Osteocyte (in vitro differentiated cells): ENCODE data around the gene TNFAIP8L3. TPM values are rescaled to one million over a fixed set of nuclear protein-coding genes. Genes with fewer than 3 reads are reported as not detected.

Experiments used
- DNase-seq: peaks from one replicate; pipeline ENCODE4 v3.0.0; 2021; ENCODE audit warnings: mixed read lengths; ENCODE audit not compliant: unreplicated experiment; ENCODE audit errors: extremely low spot score
- H3K27ac Mint-ChIP-seq: one replicate; pipeline ENCODE4 v1.8.0; 2021; ENCODE audit warnings: mild to moderate bottlenecking, mixed read lengths; ENCODE audit not compliant: unreplicated experiment
- H3K27me3 Mint-ChIP-seq: one replicate; pipeline ENCODE4 v1.8.0; 2021; ENCODE audit warnings: mixed read lengths; ENCODE audit not compliant: unreplicated experiment
- H3K36me3 Mint-ChIP-seq: one replicate; pipeline ENCODE4 v1.8.0; 2021; ENCODE audit warnings: mixed read lengths; ENCODE audit not compliant: unreplicated experiment
- H3K4me1 Mint-ChIP-seq: one replicate; pipeline ENCODE4 v1.8.0; 2021; ENCODE audit warnings: mixed read lengths; ENCODE audit not compliant: unreplicated experiment
- H3K4me3 Mint-ChIP-seq: one replicate; pipeline ENCODE4 v1.8.0; 2021; ENCODE audit warnings: mild to moderate bottlenecking, moderate library complexity, mixed read lengths; ENCODE audit not compliant: unreplicated experiment
- H3K9me3 Mint-ChIP-seq: one replicate; pipeline ENCODE4 v1.8.0; 2021; ENCODE audit warnings: mixed read lengths; ENCODE audit not compliant: unreplicated experiment
- CTCF ChIP-seq: fragments of 200-600 bp; sonication (generic); IDR thresholded peaks from 2 replicates; pipeline ENCODE4 v1.5.0; 2021; ENCODE audit warnings: antibody characterized with exemption, mild to moderate bottlenecking, moderate library complexity
- total RNA-seq: library from RNA; stranded (reverse); gene quantifications from 2 replicates; pipeline ENCODE4 v1.2.1, GENCODE V29; 2021

The TNFAIP8L3 gene
- total RNA-seq, 1 donor from 2014 or later = 0.35 TPM

- no peak overlapping the region for H3K27ac Mint-ChIP-seq
- H3K27me3 Mint-ChIP-seq = no peaks in the 10 kb centered on the region
- H3K9me3 Mint-ChIP-seq = peaks cover 33% of the 10 kb centered on the region
- TF ChIP-seq CTCF = no peak
- peaks cover 43% of the 10 kb centered on the region for H3K36me3 Mint-ChIP-seq
- H3K4me3 Mint-ChIP-seq = no peak overlapping the region
- no peak for DNase-seq
- no peaks in the 10 kb centered on the region for H3K4me1 Mint-ChIP-seq
Measured at GRCh38 chr15:51011212-51011611, 83.5 kb downstream of the TNFAIP8L3 start.

GRCh38 chr15:51007131-51007666 is 87.5 kb downstream of the TNFAIP8L3 start:
- TF ChIP-seq CTCF = no peak
- Mint-ChIP-seq H3K36me3 (peaks cover 44% of the 10 kb centered on the region), H3K4me3 (no peak overlapping the region), H3K9me3 (peaks cover 27% of the 10 kb centered on the region), H3K27me3 (no peaks in the 10 kb centered on the region), H3K27ac (no peak overlapping the region), H3K4me1 (no peaks in the 10 kb centered on the region)
- DNase-seq = no peak

Other genes with a start within 250 kb of the TNFAIP8L3 start
- 12.3 and 12.4 TPM in 2 replicates for gene AP4E1, start 186.2 kb downstream of the TNFAIP8L3 start, total RNA-seq
- not detected in 2 replicates for gene CYP19A1, start 243.7 kb upstream of the TNFAIP8L3 start, total RNA-seq
- gene GLDN, start 246.7 kb upstream of the TNFAIP8L3 start, total RNA-seq = not detected in 2 replicates